ENCODE results near the gene TMEM145. TPM values are rescaled to one million over a fixed set of nuclear protein-coding genes. Genes with fewer than 3 reads are reported as not detected.

The TMEM145 gene
- total and polyA plus RNA-seq, 9 of the 15 experiments (the other 6 are each of a cell fraction or from before 2014, with no cell fraction given), result 0.80 to 5.5 (median 1.9) TPM; not detected in 3

DNA sequence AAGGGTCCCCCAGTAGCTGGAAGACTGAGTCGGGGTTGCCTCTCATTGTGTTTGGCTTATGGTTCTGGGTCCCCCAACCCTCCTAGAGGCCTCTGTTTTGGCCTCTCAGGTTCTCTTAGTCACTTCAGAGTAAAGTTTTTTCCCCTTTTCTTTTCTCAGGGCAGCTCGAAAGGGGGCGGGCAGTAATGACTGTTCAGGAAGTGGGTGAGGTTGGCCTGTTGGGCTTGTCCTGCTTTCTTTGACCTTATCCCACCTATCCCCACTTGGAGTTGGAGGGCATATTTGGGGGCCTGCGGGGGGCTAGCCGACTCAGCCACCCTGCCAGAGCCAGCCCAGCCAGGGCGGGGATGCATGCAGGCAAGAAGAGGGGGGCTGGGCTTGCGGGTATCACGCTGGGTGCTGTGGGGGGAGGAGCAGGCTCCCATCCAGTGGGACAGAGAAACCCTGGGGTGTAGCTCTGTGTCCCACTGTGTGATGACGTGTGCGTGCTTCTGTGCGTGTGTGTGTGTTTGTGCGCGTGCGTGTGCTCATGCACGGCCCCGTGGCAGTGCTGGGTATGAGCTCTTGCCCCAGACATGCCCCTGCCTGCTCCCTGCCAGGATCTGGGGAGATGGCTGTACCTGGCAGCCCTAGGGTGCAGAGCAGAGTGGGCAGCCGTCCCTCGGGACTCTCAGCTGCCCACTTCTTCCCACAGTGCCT, 42.6 kb upstream of the TMEM145 start (continued):
- TF ChIP-seq, protein P1, sequence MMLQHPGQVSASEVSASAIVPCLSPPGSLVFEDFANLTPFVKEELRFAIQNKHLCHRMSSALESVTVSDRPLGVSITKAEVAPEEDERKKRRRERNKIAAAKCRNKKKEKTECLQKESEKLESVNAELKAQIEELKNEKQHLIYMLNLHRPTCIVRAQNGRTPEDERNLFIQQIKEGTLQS (IDR thresholded peaks at IDR 0.05), result 0 out of 2 replicates have a peak, but pooled peaks have one; percentile 28
- TF ChIP-seq, protein P1 (CRISPR knock-in tag; conservative IDR thresholded peaks at IDR 0.05), result no peak
- TF ChIP-seq HMG20A (CRISPR knock-in tag; conservative IDR thresholded peaks at IDR 0.05), result no peak
- TF ChIP-seq POLR2G (IDR thresholded peaks at IDR 0.05; ENCODE audit: low read depth, low read length), result peak; percentile 31; the same call in 1 of the 2 replicates
- TF ChIP-seq PURB (CRISPR knock-in tag; IDR thresholded peaks at IDR 0.05; ENCODE audit: low read depth), result no peak
- TF ChIP-seq, protein P2, sequence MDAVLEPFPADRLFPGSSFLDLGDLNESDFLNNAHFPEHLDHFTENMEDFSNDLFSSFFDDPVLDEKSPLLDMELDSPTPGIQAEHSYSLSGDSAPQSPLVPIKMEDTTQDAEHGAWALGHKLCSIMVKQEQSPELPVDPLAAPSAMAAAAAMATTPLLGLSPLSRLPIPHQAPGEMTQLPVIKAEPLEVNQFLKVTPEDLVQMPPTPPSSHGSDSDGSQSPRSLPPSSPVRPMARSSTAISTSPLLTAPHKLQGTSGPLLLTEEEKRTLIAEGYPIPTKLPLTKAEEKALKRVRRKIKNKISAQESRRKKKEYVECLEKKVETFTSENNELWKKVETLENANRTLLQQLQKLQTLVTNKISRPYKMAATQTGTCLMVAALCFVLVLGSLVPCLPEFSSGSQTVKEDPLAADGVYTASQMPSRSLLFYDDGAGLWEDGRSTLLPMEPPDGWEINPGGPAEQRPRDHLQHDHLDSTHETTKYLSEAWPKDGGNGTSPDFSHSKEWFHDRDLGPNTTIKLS (IDR thresholded peaks at IDR 0.05; ENCODE audit: borderline replicate concordance, low read depth), result 0 out of 2 replicates have a peak, but pooled peaks have one; percentile 15
- TF ChIP-seq GATA2 (CRISPR knock-in tag; IDR thresholded peaks at IDR 0.05), result no peak
- TF ChIP-seq ZNF274 (IDR thresholded peaks at IDR 0.05; ENCODE audit: borderline replicate concordance, low read depth, low read length), result no peak
- TF ChIP-seq, protein P3, sequence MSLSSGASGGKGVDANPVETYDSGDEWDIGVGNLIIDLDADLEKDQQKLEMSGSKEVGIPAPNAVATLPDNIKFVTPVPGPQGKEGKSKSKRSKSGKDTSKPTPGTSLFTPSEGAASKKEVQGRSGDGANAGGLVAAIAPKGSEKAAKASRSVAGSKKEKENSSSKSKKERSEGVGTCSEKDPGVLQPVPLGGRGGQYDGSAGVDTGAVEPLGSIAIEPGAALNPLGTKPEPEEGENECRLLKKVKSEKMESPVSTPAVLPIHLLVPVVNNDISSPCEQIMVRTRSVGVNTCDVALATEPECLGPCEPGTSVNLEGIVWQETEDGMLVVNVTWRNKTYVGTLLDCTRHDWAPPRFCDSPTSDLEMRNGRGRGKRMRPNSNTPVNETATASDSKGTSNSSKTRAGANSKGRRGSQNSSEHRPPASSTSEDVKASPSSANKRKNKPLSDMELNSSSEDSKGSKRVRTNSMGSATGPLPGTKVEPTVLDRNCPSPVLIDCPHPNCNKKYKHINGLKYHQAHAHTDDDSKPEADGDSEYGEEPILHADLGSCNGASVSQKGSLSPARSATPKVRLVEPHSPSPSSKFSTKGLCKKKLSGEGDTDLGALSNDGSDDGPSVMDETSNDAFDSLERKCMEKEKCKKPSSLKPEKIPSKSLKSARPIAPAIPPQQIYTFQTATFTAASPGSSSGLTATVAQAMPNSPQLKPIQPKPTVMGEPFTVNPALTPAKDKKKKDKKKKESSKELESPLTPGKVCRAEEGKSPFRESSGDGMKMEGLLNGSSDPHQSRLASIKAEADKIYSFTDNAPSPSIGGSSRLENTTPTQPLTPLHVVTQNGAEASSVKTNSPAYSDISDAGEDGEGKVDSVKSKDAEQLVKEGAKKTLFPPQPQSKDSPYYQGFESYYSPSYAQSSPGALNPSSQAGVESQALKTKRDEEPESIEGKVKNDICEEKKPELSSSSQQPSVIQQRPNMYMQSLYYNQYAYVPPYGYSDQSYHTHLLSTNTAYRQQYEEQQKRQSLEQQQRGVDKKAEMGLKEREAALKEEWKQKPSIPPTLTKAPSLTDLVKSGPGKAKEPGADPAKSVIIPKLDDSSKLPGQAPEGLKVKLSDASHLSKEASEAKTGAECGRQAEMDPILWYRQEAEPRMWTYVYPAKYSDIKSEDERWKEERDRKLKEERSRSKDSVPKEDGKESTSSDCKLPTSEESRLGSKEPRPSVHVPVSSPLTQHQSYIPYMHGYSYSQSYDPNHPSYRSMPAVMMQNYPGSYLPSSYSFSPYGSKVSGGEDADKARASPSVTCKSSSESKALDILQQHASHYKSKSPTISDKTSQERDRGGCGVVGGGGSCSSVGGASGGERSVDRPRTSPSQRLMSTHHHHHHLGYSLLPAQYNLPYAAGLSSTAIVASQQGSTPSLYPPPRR (CRISPR knock-in tag; IDR thresholded peaks at IDR 0.05; ENCODE audit: borderline replicate concordance), result no peak
- TF ChIP-seq, protein P4, sequence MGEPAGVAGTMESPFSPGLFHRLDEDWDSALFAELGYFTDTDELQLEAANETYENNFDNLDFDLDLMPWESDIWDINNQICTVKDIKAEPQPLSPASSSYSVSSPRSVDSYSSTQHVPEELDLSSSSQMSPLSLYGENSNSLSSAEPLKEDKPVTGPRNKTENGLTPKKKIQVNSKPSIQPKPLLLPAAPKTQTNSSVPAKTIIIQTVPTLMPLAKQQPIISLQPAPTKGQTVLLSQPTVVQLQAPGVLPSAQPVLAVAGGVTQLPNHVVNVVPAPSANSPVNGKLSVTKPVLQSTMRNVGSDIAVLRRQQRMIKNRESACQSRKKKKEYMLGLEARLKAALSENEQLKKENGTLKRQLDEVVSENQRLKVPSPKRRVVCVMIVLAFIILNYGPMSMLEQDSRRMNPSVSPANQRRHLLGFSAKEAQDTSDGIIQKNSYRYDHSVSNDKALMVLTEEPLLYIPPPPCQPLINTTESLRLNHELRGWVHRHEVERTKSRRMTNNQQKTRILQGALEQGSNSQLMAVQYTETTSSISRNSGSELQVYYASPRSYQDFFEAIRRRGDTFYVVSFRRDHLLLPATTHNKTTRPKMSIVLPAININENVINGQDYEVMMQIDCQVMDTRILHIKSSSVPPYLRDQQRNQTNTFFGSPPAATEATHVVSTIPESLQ (CRISPR knock-in tag; IDR thresholded peaks at IDR 0.05), result no peak
- TF ChIP-seq, protein P5, sequence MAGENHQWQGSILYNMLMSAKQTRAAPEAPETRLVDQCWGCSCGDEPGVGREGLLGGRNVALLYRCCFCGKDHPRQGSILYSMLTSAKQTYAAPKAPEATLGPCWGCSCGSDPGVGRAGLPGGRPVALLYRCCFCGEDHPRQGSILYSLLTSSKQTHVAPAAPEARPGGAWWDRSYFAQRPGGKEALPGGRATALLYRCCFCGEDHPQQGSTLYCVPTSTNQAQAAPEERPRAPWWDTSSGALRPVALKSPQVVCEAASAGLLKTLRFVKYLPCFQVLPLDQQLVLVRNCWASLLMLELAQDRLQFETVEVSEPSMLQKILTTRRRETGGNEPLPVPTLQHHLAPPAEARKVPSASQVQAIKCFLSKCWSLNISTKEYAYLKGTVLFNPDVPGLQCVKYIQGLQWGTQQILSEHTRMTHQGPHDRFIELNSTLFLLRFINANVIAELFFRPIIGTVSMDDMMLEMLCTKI (IDR thresholded peaks at IDR 0.05; ENCODE audit: partially characterized antibody), result no peak
- TF ChIP-seq ZNF184 (CRISPR knock-in tag; IDR thresholded peaks at IDR 0.05), result no peak
- TF ChIP-seq, protein P6, sequence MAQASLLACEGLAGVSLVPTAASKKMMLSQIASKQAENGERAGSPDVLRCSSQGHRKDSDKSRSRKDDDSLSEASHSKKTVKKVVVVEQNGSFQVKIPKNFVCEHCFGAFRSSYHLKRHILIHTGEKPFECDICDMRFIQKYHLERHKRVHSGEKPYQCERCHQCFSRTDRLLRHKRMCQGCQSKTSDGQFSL (CRISPR knock-in tag; IDR thresholded peaks at IDR 0.05), result 0 out of 2 replicates have a peak, but pooled peaks have one; percentile 73
- TF ChIP-seq, protein P6 (tag; IDR thresholded peaks at IDR 0.05), result no peak

Data from K562 (cell line).